PC-9 (cell line): ENCODE results near the gene SPDYE1. TPM values are rescaled to one million over a fixed set of nuclear protein-coding genes. Genes with fewer than 3 reads are reported as not detected.

Experiments used
- BruUV-seq: library from RNA; stranded (reverse); fragments of 400-500 nt; replicated peaks from 2 replicates; lab custom pipeline; 2021; lab: Mats Ljungman, UMichigan
- CTCF ChIA-PET: fragments of 300-600 bp; sonication (Branson Sonifier 250); formaldehyde crosslinking; loops from one replicate; lab custom pipeline; 2022; ENCODE audit warnings: antibody characterized with exemption; lab: Charles Lee
- POLR2A ChIA-PET: fragments of 300-600 bp; sonication (Branson Sonifier 250); formaldehyde crosslinking; loops from one replicate; lab custom pipeline; 2022; ENCODE audit warnings: antibody characterized with exemption; ENCODE audit not compliant: unreplicated experiment; lab: Charles Lee
- DNase-seq, 2 experiments: peaks; one replicate each; pipeline versions ENCODE4 v3.0.0 to v3.0.0-alpha.2; 2015 to 2022; ENCODE audit warnings: mixed read lengths in 1 of 2
- H2AFZ ChIP-seq: fragments of 200-600 bp; sonication (generic); 2 replicates; pipeline ENCODE4 v1.8.1; 2017; ENCODE audit warnings: antibody characterized with exemption
- H3F3A ChIP-seq: fragments of 200-600 bp; sonication (generic); 2 replicates; pipeline ENCODE4 v1.8.1; 2017; ENCODE audit warnings: antibody characterized with exemption, mild to moderate bottlenecking, low read depth; ENCODE audit not compliant: insufficient read depth
- H3K27ac ChIP-seq: fragments of 200-600 bp; sonication (generic); 2 replicates; pipeline ENCODE4 v1.6.1; 2016; ENCODE audit warnings: mixed run types
- H3K27me3 ChIP-seq: fragments of 200-600 bp; sonication (generic); 2 replicates; pipeline ENCODE4 v1.6.1; 2016; ENCODE audit warnings: low read depth, mixed run types; ENCODE audit not compliant: insufficient read depth
- H3K36me3 ChIP-seq: fragments of 200-600 bp; sonication (generic); 2 replicates; pipeline ENCODE4 v1.6.1; 2016; ENCODE audit warnings: low read depth, mixed run types
- H3K4me1 ChIP-seq: fragments of 200-600 bp; sonication (generic); replicated peaks from 2 replicates; pipeline ENCODE4 v1.6.1; 2016; ENCODE audit warnings: mixed run types; ENCODE audit not compliant: insufficient read depth
- H3K4me2 ChIP-seq: fragments of 200-600 bp; sonication (generic); 2 replicates; pipeline ENCODE4 v1.6.1; 2017; ENCODE audit warnings: mixed run types
- H3K4me3 ChIP-seq: fragments of 200-600 bp; sonication (generic); 2 replicates; pipeline ENCODE4 v1.6.1; 2016; ENCODE audit warnings: mixed run types
- H3K79me2 ChIP-seq: fragments of 200-600 bp; sonication (generic); 2 replicates; pipeline ENCODE4 v1.6.1; 2017; ENCODE audit warnings: low read depth, mixed run types
- H3K9me2 ChIP-seq: fragments of 200-600 bp; sonication (generic); 2 replicates; pipeline ENCODE4 v1.8.1; 2017; ENCODE audit warnings: mild to moderate bottlenecking; ENCODE audit not compliant: insufficient read depth
- H3K9me3 ChIP-seq: fragments of 200-600 bp; sonication (generic); 2 replicates; pipeline ENCODE4 v1.8.1; 2016; ENCODE audit warnings: low read depth; ENCODE audit not compliant: insufficient read depth
- H4K20me1 ChIP-seq: fragments of 200-600 bp; sonication (generic); 2 replicates; pipeline ENCODE4 v1.8.1; 2017; ENCODE audit not compliant: insufficient read depth
- EZH2 ChIP-seq: fragments of 200-600 bp; sonication (generic); IDR thresholded peaks from 2 replicates; pipeline ENCODE4 v1.8.0; 2017; ENCODE audit warnings: antibody characterized with exemption, low read depth
- intact Hi-C: fragments of 100-400 bp; cut with micrococcal nuclease; formaldehyde crosslinking; loops from one replicate; pipeline ENCODE4 v1.10.0; 2022; ENCODE audit not compliant: unreplicated experiment
- total RNA-seq: library from RNA; stranded (reverse); gene quantifications from 2 replicates; pipeline ENCODE4 v1.2.3, GENCODE V29; 2021
- TF ChIP-seq, protein P1 (sequence below): fragments of 200-600 bp; sonication (generic); conservative IDR thresholded peaks from 2 replicates; pipeline ENCODE4 v1.6.1; 2017; ENCODE audit warnings: mixed run types, antibody characterized with exemption, mild to moderate bottlenecking, moderate library complexity

The SPDYE1 gene
- total RNA-seq, 1 experiment from 2014 or later, result not detected

DNA sequence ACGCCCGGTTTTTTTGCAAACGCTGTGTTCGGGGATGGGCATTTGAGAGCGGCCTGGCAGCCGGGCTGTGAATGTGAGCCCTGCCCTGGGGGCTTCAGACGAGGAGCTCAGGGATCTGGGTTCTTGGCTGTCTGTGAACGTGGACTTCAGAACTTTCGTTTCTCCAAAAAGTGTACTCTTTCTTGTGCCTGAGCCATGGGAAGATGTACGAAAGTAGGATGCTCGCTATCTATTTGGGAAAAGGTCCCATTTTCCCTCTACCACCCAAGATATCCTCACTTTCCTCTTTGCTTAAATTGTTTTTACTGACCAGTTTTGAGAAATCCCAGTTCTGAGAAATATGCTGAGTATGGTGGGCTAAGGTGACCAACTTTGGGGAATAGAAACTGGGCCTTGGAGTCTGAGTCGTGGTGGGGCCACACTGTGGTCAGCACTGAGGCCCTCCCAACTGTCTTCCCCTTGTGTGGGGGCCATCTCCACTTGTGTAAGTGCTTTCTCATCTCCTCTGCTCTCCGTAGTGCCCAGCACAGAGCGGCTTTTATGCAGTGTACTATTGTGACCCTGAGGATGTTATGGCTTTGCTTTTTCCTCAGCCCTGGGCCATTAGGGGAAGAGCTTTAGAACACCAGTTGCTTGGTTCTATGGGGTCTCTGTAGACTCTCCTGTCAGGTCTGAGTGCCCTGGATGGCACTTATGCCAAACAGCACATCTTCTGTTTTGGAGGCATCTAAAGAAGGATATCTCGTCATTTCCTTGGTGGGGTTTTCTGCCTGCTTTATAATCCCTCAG lies 47.7 kb downstream of the SPDYE1 start:
- peak overlapping the region; percentile 100 for H3K4me2 ChIP-seq
- H4K20me1 ChIP-seq, result peaks cover 17% of the 10 kb centered on the region
- intact Hi-C loops, result loop anchor here (2.0 kb wide), 2 partner anchors 29 to 37 kb away; partner anchors contain the start of gene POLM
- BruUV-seq, result TSS peak; percentile 40
- TF ChIP-seq EZH2, result no peak
- TF ChIP-seq, protein P1, sequence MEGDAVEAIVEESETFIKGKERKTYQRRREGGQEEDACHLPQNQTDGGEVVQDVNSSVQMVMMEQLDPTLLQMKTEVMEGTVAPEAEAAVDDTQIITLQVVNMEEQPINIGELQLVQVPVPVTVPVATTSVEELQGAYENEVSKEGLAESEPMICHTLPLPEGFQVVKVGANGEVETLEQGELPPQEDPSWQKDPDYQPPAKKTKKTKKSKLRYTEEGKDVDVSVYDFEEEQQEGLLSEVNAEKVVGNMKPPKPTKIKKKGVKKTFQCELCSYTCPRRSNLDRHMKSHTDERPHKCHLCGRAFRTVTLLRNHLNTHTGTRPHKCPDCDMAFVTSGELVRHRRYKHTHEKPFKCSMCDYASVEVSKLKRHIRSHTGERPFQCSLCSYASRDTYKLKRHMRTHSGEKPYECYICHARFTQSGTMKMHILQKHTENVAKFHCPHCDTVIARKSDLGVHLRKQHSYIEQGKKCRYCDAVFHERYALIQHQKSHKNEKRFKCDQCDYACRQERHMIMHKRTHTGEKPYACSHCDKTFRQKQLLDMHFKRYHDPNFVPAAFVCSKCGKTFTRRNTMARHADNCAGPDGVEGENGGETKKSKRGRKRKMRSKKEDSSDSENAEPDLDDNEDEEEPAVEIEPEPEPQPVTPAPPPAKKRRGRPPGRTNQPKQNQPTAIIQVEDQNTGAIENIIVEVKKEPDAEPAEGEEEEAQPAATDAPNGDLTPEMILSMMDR, result no peak
- peaks cover 14% of the 10 kb centered on the region for H3K4me1 ChIP-seq
- peak; percentile 11 to 56 for DNase-seq
- no peaks in the 10 kb centered on the region for H3K9me3 ChIP-seq
- ChIA-PET POLR2A (interaction anchor here (0.6 kb wide), 1 partner anchor 535 kb away, joined by 5 read pairs; no protein-coding TSS in a partner anchor), CTCF (no interaction called here)
- H3K4me3 ChIP-seq, result peak overlapping the region; percentile 85
- H3K27me3 ChIP-seq, result no peaks in the 10 kb centered on the region
- no peak overlapping the region for H3K27ac ChIP-seq
- peaks cover 44% of the 10 kb centered on the region for H3K79me2 ChIP-seq
- H2AFZ ChIP-seq, result peak overlapping the region; percentile 100
- H3K36me3 ChIP-seq, result 0 out of 2 replicates have a peak, but pooled peaks cover 9% of the 10 kb centered on the region
- H3F3A ChIP-seq, result peaks cover 23% of the 10 kb centered on the region
- H3K9me2 ChIP-seq, result no peaks in the 10 kb centered on the region

DNA sequence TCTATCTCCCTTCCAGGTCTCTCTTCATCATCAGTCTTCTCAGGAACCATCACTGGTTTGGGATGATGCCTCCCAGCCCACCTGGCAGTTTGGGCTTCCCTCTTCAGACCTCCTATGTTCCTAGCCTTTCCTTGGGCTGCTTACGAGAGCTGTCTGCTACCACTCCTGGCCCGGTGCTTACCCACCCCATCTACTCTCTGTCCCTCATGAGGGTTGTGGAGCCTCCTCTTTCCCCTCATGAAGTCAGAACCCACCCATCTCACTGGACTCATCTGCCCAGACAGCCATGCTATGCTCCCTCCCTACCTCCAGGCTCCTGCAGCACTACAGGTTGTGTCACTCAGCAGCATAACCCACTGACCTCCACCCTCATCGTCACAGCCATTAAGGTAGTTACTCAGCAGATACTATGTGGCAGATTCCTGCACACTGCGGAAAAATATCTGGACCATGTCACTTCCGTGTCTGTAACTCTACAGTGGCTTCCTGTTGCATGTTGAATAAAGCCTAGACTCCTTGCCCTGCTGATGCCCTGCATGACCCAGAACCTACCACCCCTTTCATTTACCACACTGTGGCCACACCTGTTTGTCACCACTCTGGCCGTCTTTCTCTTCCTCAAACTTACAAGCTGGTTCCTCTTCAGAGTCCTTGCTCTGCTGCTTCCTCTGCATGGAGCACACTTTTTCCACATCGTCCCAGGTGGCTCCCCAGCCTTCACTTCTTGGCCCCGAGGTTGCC lies 48.8 kb downstream of the SPDYE1 start:
- Histone ChIP-seq H3K79me2 (peaks cover 44% of the 10 kb centered on the region), H3K27me3 (no peaks in the 10 kb centered on the region), H3K36me3 (0 out of 2 replicates have a peak, but pooled peaks cover 9% of the 10 kb centered on the region), H4K20me1 (peaks cover 17% of the 10 kb centered on the region), H3K4me2 (no peak overlapping the region), H3F3A (peaks cover 23% of the 10 kb centered on the region), H2AFZ (no peak overlapping the region), H3K27ac (no peak overlapping the region), H3K4me1 (peaks cover 14% of the 10 kb centered on the region), H3K4me3 (no peak overlapping the region), H3K9me3 (no peaks in the 10 kb centered on the region), H3K9me2 (no peaks in the 10 kb centered on the region)
- no TSS peak for BruUV-seq
- ChIA-PET CTCF (no interaction called here), POLR2A (no interaction called here)
- intact Hi-C loops, result no loop called here
- TF ChIP-seq, protein P1, result no peak
- TF ChIP-seq EZH2, result no peak
- peak in 1 of 2 experiments; percentile 27 for DNase-seq

DNA sequence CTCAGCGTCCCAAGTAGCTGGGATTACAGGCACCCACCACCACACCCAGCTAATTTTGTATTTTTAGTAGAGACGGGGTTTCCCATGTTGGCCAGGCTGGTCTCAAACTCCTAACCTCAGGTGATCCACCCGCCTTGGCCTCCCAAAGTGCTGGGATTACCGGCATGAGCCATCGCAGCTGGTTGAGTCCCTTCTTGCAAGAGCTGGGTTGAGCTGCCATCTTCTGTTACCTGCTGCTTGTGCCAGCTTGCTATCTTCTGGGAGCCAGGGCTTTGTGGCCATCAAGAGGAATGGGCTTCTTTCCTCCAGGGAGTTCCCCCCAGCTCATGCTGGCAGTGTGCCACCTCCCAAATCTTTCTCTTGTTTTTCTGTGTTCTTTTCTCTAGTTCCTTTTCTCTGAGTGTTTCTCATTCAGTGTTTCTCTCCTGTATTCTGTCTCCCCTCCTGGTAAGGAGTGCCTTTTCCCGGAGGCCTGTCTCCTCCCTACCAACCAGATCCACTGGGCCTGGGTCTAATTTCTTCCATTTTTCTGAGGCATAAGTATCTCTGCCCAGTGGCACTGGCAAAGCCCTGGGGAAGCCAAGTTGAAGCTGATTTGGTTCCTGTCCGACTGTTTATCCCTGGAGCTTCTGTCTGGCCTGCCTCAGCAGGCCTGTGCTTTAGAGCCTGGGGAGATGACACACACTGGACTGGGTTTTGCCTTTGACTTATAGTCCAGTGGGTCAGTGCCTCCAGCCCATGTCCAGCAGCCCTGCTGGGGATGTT lies 50.5 kb downstream of the SPDYE1 start:
- Histone ChIP-seq H3K9me2 (no peaks in the 10 kb centered on the region), H2AFZ (no peak overlapping the region), H3K79me2 (peaks cover 44% of the 10 kb centered on the region), H3K9me3 (no peaks in the 10 kb centered on the region), H4K20me1 (peaks cover 17% of the 10 kb centered on the region), H3K27me3 (no peaks in the 10 kb centered on the region), H3K4me3 (no peak overlapping the region), H3K36me3 (peaks cover 16% of the 10 kb centered on the region; the same call in 1 of the 2 replicates), H3K4me1 (peaks cover 14% of the 10 kb centered on the region), H3K27ac (no peak overlapping the region), H3F3A (peaks cover 20% of the 10 kb centered on the region), H3K4me2 (no peak overlapping the region)
- intact Hi-C loops, result no loop called here
- ChIA-PET POLR2A (no interaction called here), CTCF (no interaction called here)
- TF ChIP-seq, protein P1, result no peak
- no peak for TF ChIP-seq EZH2
- peak in 1 of 2 experiments; percentile 28 for DNase-seq
- no TSS peak for BruUV-seq
